ENCODE results near the gene ATP10A.

DNA sequence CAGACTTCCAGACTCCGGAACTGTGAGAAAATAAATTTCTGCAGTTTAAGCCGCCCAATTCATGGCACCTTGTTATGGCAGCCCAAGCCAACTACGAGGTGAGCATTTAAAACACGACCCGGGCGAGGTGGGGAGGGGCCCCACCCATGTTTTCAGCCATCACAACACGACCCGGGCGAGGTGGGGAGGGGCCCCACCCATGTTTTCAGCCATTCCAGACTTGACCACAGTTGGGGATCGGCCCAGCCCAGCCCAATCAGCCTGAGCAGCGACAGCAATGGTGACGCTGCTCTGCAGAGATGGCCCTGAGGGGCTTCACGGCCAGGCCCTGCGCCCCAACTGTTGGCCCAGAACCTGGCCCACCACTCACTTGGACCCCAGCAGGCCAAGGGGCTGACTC lies 93.1 kb downstream of the ATP10A start:
- TF ChIP-seq, protein P1, sequence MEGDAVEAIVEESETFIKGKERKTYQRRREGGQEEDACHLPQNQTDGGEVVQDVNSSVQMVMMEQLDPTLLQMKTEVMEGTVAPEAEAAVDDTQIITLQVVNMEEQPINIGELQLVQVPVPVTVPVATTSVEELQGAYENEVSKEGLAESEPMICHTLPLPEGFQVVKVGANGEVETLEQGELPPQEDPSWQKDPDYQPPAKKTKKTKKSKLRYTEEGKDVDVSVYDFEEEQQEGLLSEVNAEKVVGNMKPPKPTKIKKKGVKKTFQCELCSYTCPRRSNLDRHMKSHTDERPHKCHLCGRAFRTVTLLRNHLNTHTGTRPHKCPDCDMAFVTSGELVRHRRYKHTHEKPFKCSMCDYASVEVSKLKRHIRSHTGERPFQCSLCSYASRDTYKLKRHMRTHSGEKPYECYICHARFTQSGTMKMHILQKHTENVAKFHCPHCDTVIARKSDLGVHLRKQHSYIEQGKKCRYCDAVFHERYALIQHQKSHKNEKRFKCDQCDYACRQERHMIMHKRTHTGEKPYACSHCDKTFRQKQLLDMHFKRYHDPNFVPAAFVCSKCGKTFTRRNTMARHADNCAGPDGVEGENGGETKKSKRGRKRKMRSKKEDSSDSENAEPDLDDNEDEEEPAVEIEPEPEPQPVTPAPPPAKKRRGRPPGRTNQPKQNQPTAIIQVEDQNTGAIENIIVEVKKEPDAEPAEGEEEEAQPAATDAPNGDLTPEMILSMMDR (IDR thresholded peaks at IDR 0.05; ENCODE audit: control extremely low read depth in 1 of 3, insufficient read depth in 1 of 3, low read depth in 1 of 3, low read length in 3 of 3) = no peak
- TF ChIP-seq POLR2A (IDR thresholded peaks at IDR 0.05; ENCODE audit: control extremely low read depth in 1 of 2, low read depth in 2 of 2, low read length in 2 of 2) = no peak
- TF ChIP-seq NRF1 (IDR thresholded peaks at IDR 0.05; ENCODE audit: low read depth, low read length) = no peak
- no peak for TF ChIP-seq GABPA (IDR thresholded peaks at IDR 0.05; ENCODE audit: borderline replicate concordance, insufficient read depth, low read length)
- TF ChIP-seq POLR2AphosphoS5 (IDR thresholded peaks at IDR 0.05; ENCODE audit: low read depth, low read length) = no peak

Data from H1 (cell line).